Heart right ventricle (tissue), 16 donors: Measurements from ENCODE around the gene ICOS. TPM values are rescaled to one million over a fixed set of nuclear protein-coding genes. Genes with fewer than 3 reads are reported as not detected.
A peak's percentile ranks its signal among the peaks of the same experiment; 100 is the strongest.

ENCODE experiments used
- ATAC-seq, 8 donors: fragments of 200-7000 bp; cut with Tn5 transposase; one replicate each; pipeline ENCODE4 v1.9.1; 2020; ENCODE audit warnings: mild to moderate bottlenecking in 8 of 8, moderate library complexity in 8 of 8, moderate number of reproducible peaks in 1 of 8
- DNase-seq, 2 donors: peaks; one replicate each; pipeline ENCODE4 v3.0.0-alpha.2; 2020
- H3K27ac ChIP-seq, 10 donors: fragments of 200-600 bp; sonication (generic) in 2 of 10; one replicate each; pipeline versions ENCODE4 v1.5.0 to v1.8.0; 2020 to 2022; ENCODE audit warnings: mild to moderate bottlenecking in 3 of 10
- H3K27me3 ChIP-seq, 7 donors: fragments of 200-600 bp; one replicate each; pipeline ENCODE4 v1.8.0; 2021 to 2022; ENCODE audit warnings: mild to moderate bottlenecking in 2 of 7
- H3K36me3 ChIP-seq, 9 donors: fragments of 200-600 bp; sonication (generic) in 1 of 9; one replicate each; pipeline versions ENCODE4 v1.5.0 to v1.8.0; 2020 to 2022; ENCODE audit warnings: mild to moderate bottlenecking in 2 of 9
- H3K4me1 ChIP-seq, 9 donors: fragments of 200-600 bp; sonication (generic) in 1 of 9; one replicate each; pipeline versions ENCODE4 v1.5.0 to v1.8.0; 2020 to 2022; ENCODE audit warnings: mild to moderate bottlenecking in 4 of 9
- H3K4me3 ChIP-seq, 10 donors: fragments of 200-600 bp; sonication (generic) in 2 of 10; one replicate each; pipeline versions ENCODE4 v1.5.0 to v1.8.0; 2020 to 2022; ENCODE audit warnings: mild to moderate bottlenecking in 7 of 10, moderate library complexity in 2 of 10
- H3K9me3 ChIP-seq, 11 donors: fragments of 200-600 bp in 10 of 11; sonication (generic) in 2 of 11; one replicate each; pipeline versions ENCODE4 v1.5.0 to v1.8.0; 2013 to 2022; ENCODE audit warnings: mild to moderate bottlenecking in 2 of 11, control low read depth in 1 of 11, moderate library complexity in 1 of 11
- CTCF ChIP-seq, 9 donors: fragments of 200-600 bp; sonication (generic) in 2 of 9; IDR thresholded peaks; one replicate each; pipeline versions ENCODE4 v1.5.0 to v1.8.0; 2021 to 2022; ENCODE audit warnings: antibody characterized with exemption in 9 of 9, mild to moderate bottlenecking in 5 of 9, moderate library complexity in 1 of 9
- WGBS, 2 donors: extraction: QIAGEN DNeasy Blood & Tissue Kit; methylation state at CpG; one replicate each; pipeline ENCODE4 v1.1.7; 2013; ENCODE audit warnings: inconsistent platforms in 1 of 2; 5-methylcytosine and 5-hydroxymethylcytosine counted together
- intact Hi-C, 10 donors: fragments of 100-400 bp; cut with DNase I; formaldehyde crosslinking; loops; one replicate each; pipeline versions ENCODE4 v1.11.1 to v1.14.2; 2022
- long read RNA-seq, 3 donors: library from polyadenylated mRNA; unstranded; transcript quantifications; one replicate each; pipeline ENCODE4 v2.0.0, GENCODE V29; 2020 to 2021
- polyA plus RNA-seq, 2 donors: library from polyadenylated mRNA; stranded (reverse); fragments of 200-250 nt; gene quantifications; one replicate each; pipeline ENCODE4 v1.2.3, GENCODE V29; 2013
- total RNA-seq, 10 donors: library from RNA; stranded (reverse); fragmentation: NEBNext Ultra II Directional in 3 of 10; extraction: Animal tissue kit (Norgen Biotek cat#: 25700) in 3 of 10; gene quantifications; one replicate each; pipeline versions ENCODE4 v1.2.1 to v1.2.4, GENCODE V29; 2021 to 2023
- donor health status: Arrhythmogenic right ventricular cardiomyopathy.
- donor health status: ischemic (EF 13 %, LVEDD 7.1; RV severe dilation, severe dysfunction).
- donor health status: healthy with polysubstance abuse.
- donor health status: DM: no; HTN: yes; CAD: no.
- donor health status: DM: no; HTN: no; CAD: no.
- donor health status: ischemic (EF 25% LVEDD 6.9; RV normal size, moderate dysfunction).
- donor health status: ischemic (EF 25% LVEDD 5.7; RV mildly dilated, moderate dysfunction).
- donor health status: healthy.
- donor health status: DM: yes; HTN: yes; CAD: no.
- donor health status: Ischemic cardiomyopathy.
- donor health status: ischemic (EF 35%, LVEDD 5.7; RV mildly dilated, moderate dysfunction).
- donor health status: nonischemic (EF 11% LVEDD 7.7; RV severe dilation, severe dysfunction).
- donor health status: DM: yes; HTN: yes; CAD: no.
- donor health status: PGD.
- donor health status: ischemic (EF 29% LVEDD 5.4; RV normal size, mild dysfunction).
- donor health status: nonischemic (EF 23%, LVEDD 6.1; RV moderate dilation, normal function).

The ICOS gene
- 1 to 10 TPM in 1 of 10 donors, under 1 TPM in 3, not detected in 6; 0.08 to 1.2 (median 0.10) TPM for total RNA-seq
- polyA plus RNA-seq = under 1 TPM in 1 of 2 donors, not detected in 1; 0.01 TPM
- long read RNA-seq, donor 1, partial matches to known transcripts = 0 of 1 reads
- long read RNA-seq, donor 1, other reads (novel, unspliced or antisense) = 1 of 1 reads
- long read RNA-seq, donor 2 = 0 reads
- long read RNA-seq, donor 3 = 0 reads

DNA sequence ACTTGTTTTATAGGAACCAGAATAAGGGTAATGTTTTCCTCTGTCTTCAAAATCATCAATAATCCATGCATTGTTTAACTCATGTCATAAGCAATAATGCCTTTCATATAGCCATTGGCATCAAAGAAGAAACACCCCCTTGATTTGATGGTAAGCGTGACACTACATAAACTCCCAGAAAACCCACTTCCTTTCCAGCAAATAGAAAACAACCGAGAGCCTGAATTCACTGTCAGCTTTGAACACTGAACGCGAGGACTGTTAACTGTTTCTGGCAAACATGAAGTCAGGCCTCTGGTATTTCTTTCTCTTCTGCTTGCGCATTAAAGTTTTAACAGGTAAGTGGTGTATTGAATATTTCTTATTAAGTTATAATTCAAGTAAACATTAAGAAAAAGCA lies at the start of gene ICOS:
ICOS (plus strand) TSS at position 229 of the 400 bp plus-strand sequence; CDS start at position 281, 52 bp downstream.
- intact Hi-C loops = no loop called here
- no peak for TF ChIP-seq CTCF (IDR thresholded peaks at IDR 0.05)
- Histone ChIP-seq H3K27ac (peak within 1 kb of the TSS in 1 of 10 donors; percentile 68), H3K27me3 (no peaks in the 10 kb centered on the region), H3K4me1 (no peaks in the 10 kb centered on the region), H3K36me3 (no peaks in the 10 kb centered on the region), H3K4me3 (peak within 1 kb of the TSS in 1 of 10 donors; percentile 42), H3K9me3 (no peaks in the 10 kb centered on the region)
- no peak for DNase-seq
- no peak for ATAC-seq
- WGBS, 2 donors = 69 to 71% methylated on average over 5 of the region's 5 CpGs

- DNase-seq (no peak), ATAC-seq (peak in 3 of 8 donors; percentile 50 to 61 (median 52))
- Histone ChIP-seq H3K27ac (peak overlapping the region in 2 of 10 donors; percentile 3 to 62), H3K36me3 (no peaks in the 10 kb centered on the region), H3K4me3 (no peak overlapping the region), H3K9me3 (no peaks in the 10 kb centered on the region), H3K27me3 (no peaks in the 10 kb centered on the region), H3K4me1 (peaks cover 0 to 39% (median 0%) of the 10 kb centered on the region in 9 donors)
- TF ChIP-seq CTCF (IDR thresholded peaks at IDR 0.05) = no peak
- intact Hi-C loops = no loop called here
Measured at GRCh38 chr2:203887677-203888076, 48.9 kb upstream of the ICOS start.

DNA sequence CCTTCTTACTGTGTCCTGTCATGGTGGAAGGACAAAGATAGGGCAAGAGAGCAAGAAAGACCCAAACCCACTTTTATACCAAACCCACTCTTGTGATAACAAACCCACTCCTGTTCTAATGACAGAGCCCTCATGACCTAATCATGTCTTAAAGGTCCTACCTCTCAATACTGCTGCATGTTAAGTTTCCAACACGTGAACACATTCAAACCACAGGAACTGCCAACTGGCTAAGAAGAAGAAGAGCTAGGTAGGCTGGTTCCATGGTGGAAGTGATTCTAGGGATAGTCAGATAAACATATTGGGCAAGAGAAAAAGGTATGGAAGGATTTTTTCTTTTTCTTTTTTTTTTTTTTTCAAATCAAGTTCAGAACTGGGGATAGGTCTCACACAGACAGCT lies 47.0 kb upstream of the ICOS start:
- Histone ChIP-seq H3K4me3 (no peak overlapping the region), H3K9me3 (no peaks in the 10 kb centered on the region), H3K36me3 (no peaks in the 10 kb centered on the region), H3K27ac (no peak overlapping the region), H3K27me3 (no peaks in the 10 kb centered on the region), H3K4me1 (peaks cover 0 to 39% (median 0%) of the 10 kb centered on the region in 9 donors)
- intact Hi-C loops = no loop called here
- WGBS, 2 donors = 96 to 97% methylated on average over 1 of the region's 1 CpG
- ATAC-seq (no peak), DNase-seq (no peak)
- no peak for TF ChIP-seq CTCF (IDR thresholded peaks at IDR 0.05)

- intact Hi-C loops = no loop called here
- WGBS, 2 donors = 96 to 98% methylated on average over 1 of the region's 1 CpG
- H3K27ac ChIP-seq = no peak overlapping the region
- DNase-seq = no peak
- ATAC-seq = no peak
- no peaks in the 10 kb centered on the region for H3K36me3 ChIP-seq
- TF ChIP-seq CTCF (IDR thresholded peaks at IDR 0.05) = no peak
- H3K9me3 ChIP-seq = no peaks in the 10 kb centered on the region
- H3K4me3 ChIP-seq = no peak overlapping the region
- peaks cover 0 to 39% (median 0%) of the 10 kb centered on the region in 9 donors for H3K4me1 ChIP-seq
- no peaks in the 10 kb centered on the region for H3K27me3 ChIP-seq
Measured at GRCh38 chr2:203889944-203890343, 46.6 kb upstream of the ICOS start.
